ENCODE data around the gene TTC22. TPM values are rescaled to one million over a fixed set of nuclear protein-coding genes. Genes with fewer than 3 reads are reported as not detected.

The TTC22 gene
- total RNA-seq, 1 donor from 2014 or later = not detected

- H3K9me3 Mint-ChIP-seq = no peaks in the 10 kb centered on the region
- H3K27ac Mint-ChIP-seq (ENCODE audit: unreplicated experiment) = no peak overlapping the region
- no peak for DNase-seq (ENCODE audit: low read depth, low spot score)
- peaks cover 5% of the 10 kb centered on the region for H3K4me1 Mint-ChIP-seq
- H3K36me3 Mint-ChIP-seq (ENCODE audit: low read depth) = no peaks in the 10 kb centered on the region
- peaks cover 9% of the 10 kb centered on the region for H3K27me3 Mint-ChIP-seq (ENCODE audit: low read depth)
- no peak for TF ChIP-seq CTCF (conservative IDR thresholded peaks at IDR 0.05)
- H3K4me3 Mint-ChIP-seq = no peak overlapping the region
Measured at GRCh38 chr1:54811066-54811465, 9.9 kb upstream of the TTC22 start.

GRCh38 chr1:54810153-54810942, 9.2 kb upstream of the TTC22 start:
- Mint-ChIP-seq H3K27ac (ENCODE audit: unreplicated experiment) (no peak overlapping the region), H3K9me3 (no peaks in the 10 kb centered on the region), H3K27me3 (ENCODE audit: low read depth) (peaks cover 9% of the 10 kb centered on the region), H3K36me3 (ENCODE audit: low read depth) (no peaks in the 10 kb centered on the region), H3K4me1 (peaks cover 5% of the 10 kb centered on the region), H3K4me3 (no peak overlapping the region)
- TF ChIP-seq CTCF (conservative IDR thresholded peaks at IDR 0.05) = peak; percentile 94
- peak; percentile 75 for DNase-seq (ENCODE audit: low read depth, low spot score)

GRCh38 chr1:54809496-54810074, 8.5 kb upstream of the TTC22 start:
- DNase-seq (ENCODE audit: low read depth, low spot score) = no peak
- Mint-ChIP-seq H3K9me3 (no peaks in the 10 kb centered on the region), H3K4me3 (no peak overlapping the region), H3K27me3 (ENCODE audit: low read depth) (peaks cover 9% of the 10 kb centered on the region), H3K4me1 (peaks cover 5% of the 10 kb centered on the region), H3K27ac (ENCODE audit: unreplicated experiment) (no peak overlapping the region), H3K36me3 (ENCODE audit: low read depth) (no peaks in the 10 kb centered on the region)
- no peak for TF ChIP-seq CTCF (conservative IDR thresholded peaks at IDR 0.05)

GRCh38 chr1:54808443-54809207, 7.5 kb upstream of the TTC22 start:
- no peak for DNase-seq (ENCODE audit: low read depth, low spot score)
- H3K27me3 Mint-ChIP-seq (ENCODE audit: low read depth) = peaks cover 10% of the 10 kb centered on the region
- H3K27ac Mint-ChIP-seq (ENCODE audit: unreplicated experiment) = no peak overlapping the region
- H3K9me3 Mint-ChIP-seq = no peaks in the 10 kb centered on the region
- no peaks in the 10 kb centered on the region for H3K36me3 Mint-ChIP-seq (ENCODE audit: low read depth)
- H3K4me3 Mint-ChIP-seq = no peak overlapping the region
- peak; percentile 32 for TF ChIP-seq CTCF (conservative IDR thresholded peaks at IDR 0.05)
- peaks cover 5% of the 10 kb centered on the region for H3K4me1 Mint-ChIP-seq

GRCh38 chr1:54807756-54808155, 6.6 kb upstream of the TTC22 start:
- Mint-ChIP-seq H3K9me3 (no peaks in the 10 kb centered on the region), H3K4me1 (no peaks in the 10 kb centered on the region), H3K36me3 (ENCODE audit: low read depth) (no peaks in the 10 kb centered on the region), H3K27ac (ENCODE audit: unreplicated experiment) (no peak overlapping the region), H3K4me3 (no peak overlapping the region), H3K27me3 (ENCODE audit: low read depth) (peaks cover 10% of the 10 kb centered on the region)
- no peak for TF ChIP-seq CTCF (conservative IDR thresholded peaks at IDR 0.05)
- DNase-seq (ENCODE audit: low read depth, low spot score) = no peak
